Measurements from ENCODE around the gene LCP1. TPM values are rescaled to one million over a fixed set of nuclear protein-coding genes. Genes with fewer than 3 reads are reported as not detected.

LCP1 gene
- total and polyA plus RNA-seq, 9 of the 15 experiments (the other 6 are each of a cell fraction or from before 2014, with no cell fraction given), result 83.0 to 255 (median 163) TPM

DNA sequence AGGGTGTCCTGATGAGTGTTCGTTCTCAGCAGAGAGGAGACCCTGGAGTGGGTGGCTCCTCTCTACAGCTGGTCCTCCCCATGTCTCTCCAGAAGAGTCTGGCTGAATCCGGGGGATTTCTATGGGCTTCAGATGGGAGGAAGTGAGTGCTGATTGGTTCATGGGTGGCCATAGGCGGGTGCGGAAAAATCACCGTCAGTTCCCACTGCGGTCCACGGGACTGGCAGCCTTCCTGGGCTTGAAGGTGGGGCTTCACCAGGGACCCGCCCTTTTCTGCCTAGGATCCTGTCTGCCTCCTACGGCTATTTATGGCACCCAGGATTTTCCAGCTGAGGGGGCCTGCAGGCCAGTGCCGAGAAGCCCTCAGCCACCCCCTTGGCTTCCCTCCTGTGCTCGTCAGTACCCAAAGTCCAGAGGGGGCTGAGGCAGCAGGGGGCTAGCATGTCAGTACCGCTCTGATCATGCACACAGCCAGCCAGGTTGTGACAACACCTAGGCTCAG lies 95.5 kb downstream of the LCP1 start:
- H3K4me2 ChIP-seq (ENCODE audit: insufficient read depth, low read length), result no peak overlapping the region
- in situ Hi-C loops (cut with MboI) (no loop called here), intact Hi-C loops (cut with micrococcal nuclease) (no loop called here)
- DNase-seq (ENCODE audit: extremely low read depth in 1 of 4, low spot score in 3 of 4), result no peak
- no peaks in the 10 kb centered on the region for H3K36me3 ChIP-seq (ENCODE audit: control insufficient read depth, insufficient read depth, low read length)
- H3K4me3 ChIP-seq, result no peak overlapping the region
- WGBS (ENCODE audit: insufficient coverage, low coverage, missing lambda C conversion rate), result 39% methylated on average over 10 of the region's 12 CpGs
- H3K9ac ChIP-seq (ENCODE audit: insufficient read depth in 1 of 2, low read depth in 2 of 2, low read length in 2 of 2), result no peak overlapping the region
- BruUV-seq (replicated peaks), result no TSS peak
- peaks cover 0 to 4% of the 10 kb centered on the region in 2 experiments; a peak in 2 of 5 replicates for H3K4me1 ChIP-seq (replicated peaks in 1 of 2; ENCODE audit: control insufficient read depth in 2 of 2, insufficient read depth in 2 of 2, low read length in 2 of 2)
- H3K27ac ChIP-seq (ENCODE audit: extremely low read depth, low read depth, low read length), result no peak overlapping the region
- H3K27me3 ChIP-seq (ENCODE audit: control insufficient read depth in 2 of 2, insufficient read depth in 2 of 2, low read length in 2 of 2), result no peaks in the 10 kb centered on the region
- no peak for FAIRE-seq
- H4K20me1 ChIP-seq (replicated peaks; ENCODE audit: control insufficient read depth, insufficient read depth, low read length), result no peaks in the 10 kb centered on the region
- TF ChIP-seq EP400 (IDR thresholded peaks at IDR 0.05), result no peak
- no peak for TF ChIP-seq ZNF717 (CRISPR knock-in tag; IDR thresholded peaks at IDR 0.05)
- no peak for TF ChIP-seq ZNF165 (CRISPR knock-in tag; IDR thresholded peaks at IDR 0.05; ENCODE audit: borderline replicate concordance)
- TF ChIP-seq, protein P1, sequence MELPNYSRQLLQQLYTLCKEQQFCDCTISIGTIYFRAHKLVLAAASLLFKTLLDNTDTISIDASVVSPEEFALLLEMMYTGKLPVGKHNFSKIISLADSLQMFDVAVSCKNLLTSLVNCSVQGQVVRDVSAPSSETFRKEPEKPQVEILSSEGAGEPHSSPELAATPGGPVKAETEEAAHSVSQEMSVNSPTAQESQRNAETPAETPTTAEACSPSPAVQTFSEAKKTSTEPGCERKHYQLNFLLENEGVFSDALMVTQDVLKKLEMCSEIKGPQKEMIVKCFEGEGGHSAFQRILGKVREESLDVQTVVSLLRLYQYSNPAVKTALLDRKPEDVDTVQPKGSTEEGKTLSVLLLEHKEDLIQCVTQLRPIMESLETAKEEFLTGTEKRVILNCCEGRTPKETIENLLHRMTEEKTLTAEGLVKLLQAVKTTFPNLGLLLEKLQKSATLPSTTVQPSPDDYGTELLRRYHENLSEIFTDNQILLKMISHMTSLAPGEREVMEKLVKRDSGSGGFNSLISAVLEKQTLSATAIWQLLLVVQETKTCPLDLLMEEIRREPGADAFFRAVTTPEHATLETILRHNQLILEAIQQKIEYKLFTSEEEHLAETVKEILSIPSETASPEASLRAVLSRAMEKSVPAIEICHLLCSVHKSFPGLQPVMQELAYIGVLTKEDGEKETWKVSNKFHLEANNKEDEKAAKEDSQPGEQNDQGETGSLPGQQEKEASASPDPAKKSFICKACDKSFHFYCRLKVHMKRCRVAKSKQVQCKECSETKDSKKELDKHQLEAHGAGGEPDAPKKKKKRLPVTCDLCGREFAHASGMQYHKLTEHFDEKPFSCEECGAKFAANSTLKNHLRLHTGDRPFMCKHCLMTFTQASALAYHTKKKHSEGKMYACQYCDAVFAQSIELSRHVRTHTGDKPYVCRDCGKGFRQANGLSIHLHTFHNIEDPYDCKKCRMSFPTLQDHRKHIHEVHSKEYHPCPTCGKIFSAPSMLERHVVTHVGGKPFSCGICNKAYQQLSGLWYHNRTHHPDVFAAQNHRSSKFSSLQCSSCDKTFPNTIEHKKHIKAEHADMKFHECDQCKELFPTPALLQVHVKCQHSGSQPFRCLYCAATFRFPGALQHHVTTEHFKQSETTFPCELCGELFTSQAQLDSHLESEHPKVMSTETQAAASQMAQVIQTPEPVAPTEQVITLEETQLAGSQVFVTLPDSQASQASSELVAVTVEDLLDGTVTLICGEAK (IDR thresholded peaks at IDR 0.05), result no peak
- TF ChIP-seq, protein P1 (CRISPR knock-in tag; IDR thresholded peaks at IDR 0.05), result no peak
- no peak for TF ChIP-seq ZNF23 (CRISPR knock-in tag; IDR thresholded peaks at IDR 0.05)
- no peak for TF ChIP-seq FOXP4 (CRISPR knock-in tag; IDR thresholded peaks at IDR 0.05; ENCODE audit: borderline replicate concordance)
- no peak for TF ChIP-seq PHB (CRISPR knock-in tag; IDR thresholded peaks at IDR 0.05)
- no peak for TF ChIP-seq ZBTB17 (CRISPR knock-in tag; IDR thresholded peaks at IDR 0.05)
- TF ChIP-seq TFE3 (CRISPR knock-in tag; IDR thresholded peaks at IDR 0.05), result no peak
- no peak for ATAC-seq
- no peaks in the 10 kb centered on the region for H3K9me3 ChIP-seq (replicated peaks; ENCODE audit: control insufficient read depth, insufficient read depth, low read depth, low read length)
- H2AFZ ChIP-seq (ENCODE audit: low read depth, low read length), result no peak overlapping the region
- H3K9me1 ChIP-seq (ENCODE audit: control insufficient read depth, insufficient read depth, low read length), result no peaks in the 10 kb centered on the region
- ChIA-PET POLR2A (interaction anchor here (1.0 kb wide), 1 partner anchor 8 kb away, joined by 4 read pairs; no protein-coding TSS in a partner anchor), CTCF (ENCODE audit: low intra/inter-chr PET ratio) (no interaction called here)
- no peaks in the 10 kb centered on the region for H3K79me2 ChIP-seq (ENCODE audit: control insufficient read depth, insufficient read depth, low read length)

All from K562 (cell line).